Neural cell (in vitro differentiated cells): ENCODE measurements around the gene ZNF653. TPM values are rescaled to one million over a fixed set of nuclear protein-coding genes. Genes with fewer than 3 reads are reported as not detected.
"Not testable (repeated sequence)": the region's sequence is repeated elsewhere in the genome, so short reads cannot be mapped to it uniquely, and the experiment has no call there.

Source experiments
- H2AFZ ChIP-seq: fragments of 200-600, 300-800 bp; sonication (generic), shearing (Covaris generic); 2 replicates; pipeline ENCODE4 v1.6.0; 2014; ENCODE audit warnings: low read depth, mild to moderate bottlenecking, antibody characterized with exemption, low read length, moderate library complexity
- H3F3A ChIP-seq: fragments of 200-600 bp; shearing (Covaris generic); 2 replicates; pipeline ENCODE4 v1.6.1; 2016; ENCODE audit warnings: mild to moderate bottlenecking, moderate library complexity, mixed read lengths, antibody characterized with exemption, low read length; ENCODE audit not compliant: insufficient read depth, poor library complexity, severe bottlenecking
- H3K27ac ChIP-seq: fragments of 200-600, 300-800 bp; sonication (generic), shearing (Covaris generic); 2 replicates; pipeline ENCODE4 v1.5.1; 2014; ENCODE audit warnings: mild to moderate bottlenecking, low read length, moderate library complexity
- H3K27me3 ChIP-seq: fragments of 300-800, 200-600 bp; sonication (generic), shearing (Covaris generic); 2 replicates; pipeline ENCODE4 v1.6.0; 2014; ENCODE audit warnings: mild to moderate bottlenecking, low read depth, low read length, moderate library complexity; ENCODE audit not compliant: insufficient read depth
- H3K36me3 ChIP-seq: fragments of 300-800, 200-600 bp; sonication (generic), shearing (Covaris generic); 2 replicates; pipeline ENCODE4 v1.5.1; 2014; ENCODE audit warnings: mild to moderate bottlenecking, antibody characterized with exemption, low read length, moderate library complexity; ENCODE audit not compliant: insufficient read depth
- H3K4me2 ChIP-seq: fragments of 300-800, 200-600 bp; sonication (generic), shearing (Covaris generic); 2 replicates; pipeline ENCODE4 v1.6.0; 2014; ENCODE audit warnings: mild to moderate bottlenecking, low read length
- H3K4me3 ChIP-seq: fragments of 300-800, 200-600 bp; sonication (generic), shearing (Covaris generic); 2 replicates; pipeline ENCODE4 v1.5.1; 2014; ENCODE audit warnings: mild to moderate bottlenecking, low read length, moderate library complexity
- H3K79me2 ChIP-seq: fragments of 200-600 bp; shearing (Covaris generic); replicated peaks from 2 replicates; pipeline ENCODE4 v1.6.0; 2014; ENCODE audit warnings: mild to moderate bottlenecking, low read length, moderate library complexity; ENCODE audit not compliant: insufficient read depth
- H3K9ac ChIP-seq: fragments of 300-800, 200-600 bp; sonication (generic), shearing (Covaris generic); 2 replicates; pipeline ENCODE4 v1.6.1; 2016; ENCODE audit warnings: mild to moderate bottlenecking, low read length, mixed read lengths
- H3K9me2 ChIP-seq: fragments of 200-600 bp; shearing (Covaris generic); 2 replicates; pipeline ENCODE4 v1.6.1; 2016; ENCODE audit warnings: mild to moderate bottlenecking, low read length, mixed read lengths; ENCODE audit not compliant: insufficient read depth
- H3K9me3 ChIP-seq: fragments of 200-600, 300-800 bp; sonication (generic), shearing (Covaris generic); 2 replicates; pipeline ENCODE4 v1.6.1; 2016; ENCODE audit warnings: mild to moderate bottlenecking, mixed run types, low read length, moderate library complexity, mixed read lengths
- H4K20me1 ChIP-seq: fragments of 200-600 bp; shearing (Covaris generic); 2 replicates; pipeline ENCODE4 v1.6.1; 2016; ENCODE audit warnings: mild to moderate bottlenecking, mixed run types; ENCODE audit not compliant: insufficient read depth
- EP300 ChIP-seq: fragments of 450-650 bp; conservative IDR thresholded peaks from 2 replicates; pipeline ENCODE4 v1.6.1; 2014; ENCODE audit warnings: antibody characterized with exemption, mild to moderate bottlenecking, moderate library complexity; ENCODE audit not compliant: poor library complexity, severe bottlenecking
- EZH2 ChIP-seq: fragments of 200-600, 300-800 bp; shearing (Covaris generic), sonication (generic); IDR thresholded peaks from 2 replicates; pipeline ENCODE4 v1.6.1; 2014; ENCODE audit warnings: antibody characterized with exemption, low read length, borderline replicate concordance, mild to moderate bottlenecking; ENCODE audit not compliant: insufficient read depth, poor library complexity, severe bottlenecking
- MXI1 ChIP-seq: fragments of 450-650 bp; conservative IDR thresholded peaks from 2 replicates; pipeline ENCODE4 v1.6.1; 2014; ENCODE audit warnings: antibody characterized with exemption, mild to moderate bottlenecking; ENCODE audit not compliant: poor library complexity, severe bottlenecking
- POLR2AphosphoS5 ChIP-seq: IDR thresholded peaks from 2 replicates; pipeline ENCODE4 v1.6.1; 2012
- RAD21 ChIP-seq: fragments of 450-650 bp; conservative IDR thresholded peaks from 2 replicates; pipeline ENCODE4 v1.6.1; 2014; ENCODE audit warnings: antibody characterized with exemption, mild to moderate bottlenecking, moderate library complexity
- REST ChIP-seq: IDR thresholded peaks from 2 replicates; pipeline ENCODE4 v1.6.1; 2012; ENCODE audit warnings: borderline replicate concordance
- SMC3 ChIP-seq: fragments of 450-650 bp; conservative IDR thresholded peaks from 2 replicates; pipeline ENCODE4 v1.6.1; 2014; ENCODE audit warnings: antibody characterized with exemption, mild to moderate bottlenecking, moderate library complexity; ENCODE audit not compliant: poor library complexity
- TAF1 ChIP-seq: IDR thresholded peaks from 2 replicates; pipeline ENCODE4 v1.6.1; 2012; ENCODE audit warnings: low read depth
- polyA plus RNA-seq: library from polyadenylated mRNA; depleted of rRNA; stranded (reverse); fragments of >200 nt; gene quantifications from 2 replicates; pipeline ENCODE4 v1.2.3, GENCODE V29; 2014
- TF ChIP-seq, protein P1 (sequence below): fragments of 450-650 bp; IDR thresholded peaks from 2 replicates; pipeline ENCODE4 v1.5.1; 2014; ENCODE audit warnings: antibody characterized with exemption, mild to moderate bottlenecking, moderate library complexity; ENCODE audit not compliant: poor library complexity, severe bottlenecking

ZNF653 gene
- polyA plus RNA-seq, 1 donor from 2014 or later, result 16.5 TPM

DNA sequence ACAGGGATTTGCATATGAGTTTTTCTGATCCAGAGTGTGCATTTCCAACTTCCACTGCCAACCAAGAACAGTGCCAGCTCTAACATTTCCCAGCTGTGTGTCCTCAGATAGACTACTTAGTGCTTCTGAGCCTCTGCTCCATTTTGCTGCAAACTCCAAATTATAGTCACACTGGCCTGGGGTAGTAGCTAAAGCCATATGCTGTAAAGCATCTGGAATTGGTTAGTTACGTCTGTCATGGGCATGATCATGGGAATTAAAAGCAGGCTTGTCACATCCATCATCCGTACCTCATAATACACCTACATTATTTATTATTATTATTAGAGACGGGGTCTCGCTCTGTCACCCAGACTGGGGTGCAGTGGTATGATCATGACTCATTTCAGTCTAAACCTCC, 31.9 kb downstream of the ZNF653 start:
- H3K4me3 ChIP-seq, result no peak overlapping the region
- TF ChIP-seq MXI1, result no peak
- TF ChIP-seq, protein P1, sequence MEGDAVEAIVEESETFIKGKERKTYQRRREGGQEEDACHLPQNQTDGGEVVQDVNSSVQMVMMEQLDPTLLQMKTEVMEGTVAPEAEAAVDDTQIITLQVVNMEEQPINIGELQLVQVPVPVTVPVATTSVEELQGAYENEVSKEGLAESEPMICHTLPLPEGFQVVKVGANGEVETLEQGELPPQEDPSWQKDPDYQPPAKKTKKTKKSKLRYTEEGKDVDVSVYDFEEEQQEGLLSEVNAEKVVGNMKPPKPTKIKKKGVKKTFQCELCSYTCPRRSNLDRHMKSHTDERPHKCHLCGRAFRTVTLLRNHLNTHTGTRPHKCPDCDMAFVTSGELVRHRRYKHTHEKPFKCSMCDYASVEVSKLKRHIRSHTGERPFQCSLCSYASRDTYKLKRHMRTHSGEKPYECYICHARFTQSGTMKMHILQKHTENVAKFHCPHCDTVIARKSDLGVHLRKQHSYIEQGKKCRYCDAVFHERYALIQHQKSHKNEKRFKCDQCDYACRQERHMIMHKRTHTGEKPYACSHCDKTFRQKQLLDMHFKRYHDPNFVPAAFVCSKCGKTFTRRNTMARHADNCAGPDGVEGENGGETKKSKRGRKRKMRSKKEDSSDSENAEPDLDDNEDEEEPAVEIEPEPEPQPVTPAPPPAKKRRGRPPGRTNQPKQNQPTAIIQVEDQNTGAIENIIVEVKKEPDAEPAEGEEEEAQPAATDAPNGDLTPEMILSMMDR, result no peak
- no peak for TF ChIP-seq REST
- no peak for TF ChIP-seq POLR2AphosphoS5
- no peak for TF ChIP-seq RAD21
- TF ChIP-seq SMC3, result no peak
- TF ChIP-seq EZH2, result no peak
- no peak for TF ChIP-seq EP300
- TF ChIP-seq TAF1, result no peak
- H4K20me1 ChIP-seq, result no peaks in the 10 kb centered on the region
- no peaks in the 10 kb centered on the region for H3K36me3 ChIP-seq
- H3K9ac ChIP-seq, result no peak overlapping the region
- H3K27ac ChIP-seq, result no peak overlapping the region
- H3K4me2 ChIP-seq, result no peak overlapping the region
- no peak overlapping the region for H2AFZ ChIP-seq
- H3K9me2 ChIP-seq, result no peaks in the 10 kb centered on the region
- H3K79me2 ChIP-seq, result peaks cover 46% of the 10 kb centered on the region
- H3K9me3 ChIP-seq, result no peaks in the 10 kb centered on the region
- H3K27me3 ChIP-seq, result no peaks in the 10 kb centered on the region
- no peaks in the 10 kb centered on the region for H3F3A ChIP-seq

DNA sequence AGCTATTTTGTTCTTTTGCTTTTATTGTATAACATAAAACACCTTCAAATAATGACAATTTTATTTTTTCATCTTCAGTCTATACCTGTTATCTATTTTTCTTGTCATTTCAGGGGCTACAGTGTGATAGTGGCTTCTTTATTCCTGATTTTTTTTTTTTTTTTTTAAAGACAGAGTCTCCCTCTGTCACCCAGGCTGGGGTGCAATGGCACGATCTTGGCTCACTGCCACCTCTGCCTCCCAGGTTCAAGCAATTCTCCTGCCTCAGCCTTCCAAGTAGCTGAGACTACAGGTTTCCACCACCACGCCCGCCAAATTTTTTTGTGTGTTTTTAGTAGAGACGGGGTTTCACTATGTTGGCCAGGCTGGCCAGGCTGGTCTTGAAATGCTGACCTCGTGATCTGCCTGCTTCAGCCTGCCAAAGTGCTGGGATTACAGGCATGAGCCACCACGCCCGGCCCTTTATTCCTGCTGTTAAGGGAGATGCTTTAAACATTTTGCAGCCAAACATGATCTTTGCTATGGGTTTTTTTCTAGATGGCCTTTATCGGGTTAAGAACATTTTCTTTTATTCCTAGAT, 37.3 kb downstream of the ZNF653 start:
- not testable (repeated sequence) for H3K36me3 ChIP-seq, H3F3A ChIP-seq, H3K4me2 ChIP-seq, H4K20me1 ChIP-seq, H3K27me3 ChIP-seq, H2AFZ ChIP-seq, H3K9ac ChIP-seq, H3K27ac ChIP-seq, H3K9me2 ChIP-seq, H3K9me3 ChIP-seq, H3K4me3 ChIP-seq
- H3K79me2 ChIP-seq, result peaks cover 19% of the 10 kb centered on the region

DNA sequence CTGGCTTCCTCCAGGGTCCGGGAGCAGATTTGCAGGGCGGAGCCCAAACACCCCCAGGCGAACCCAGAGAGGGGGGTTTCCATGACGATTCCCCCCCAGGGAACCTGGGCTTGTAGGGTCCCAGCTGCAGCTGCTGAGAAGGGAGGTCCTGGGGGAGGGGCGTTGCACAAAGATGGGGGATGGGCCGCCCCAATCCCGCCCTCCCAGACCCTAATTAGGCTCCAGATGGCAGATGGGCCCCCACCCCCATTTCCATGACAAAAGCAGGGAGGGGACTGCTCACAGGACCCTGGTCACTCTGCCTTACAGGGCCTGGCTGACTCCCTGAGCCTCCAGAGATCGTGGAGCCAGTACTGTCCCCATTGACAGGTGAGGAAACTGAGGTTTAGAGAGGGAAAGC, 40.0 kb downstream of the ZNF653 start:
- H3F3A ChIP-seq, result no peaks in the 10 kb centered on the region
- no peaks in the 10 kb centered on the region for H3K9me2 ChIP-seq
- H3K27ac ChIP-seq, result no peak overlapping the region
- H3K9ac ChIP-seq, result no peak overlapping the region
- TF ChIP-seq REST (no peak), POLR2AphosphoS5 (no peak), TAF1 (no peak), EZH2 (no peak)
- TF ChIP-seq, protein P1, result no peak
- no peak overlapping the region for H3K4me3 ChIP-seq
- H3K4me2 ChIP-seq, result no peak overlapping the region
- H3K27me3 ChIP-seq, result no peaks in the 10 kb centered on the region
- H2AFZ ChIP-seq, result no peak overlapping the region
- peaks cover 13% of the 10 kb centered on the region for H3K79me2 ChIP-seq
- H4K20me1 ChIP-seq, result no peaks in the 10 kb centered on the region
- H3K36me3 ChIP-seq, result no peaks in the 10 kb centered on the region
- no peaks in the 10 kb centered on the region for H3K9me3 ChIP-seq
